ENCODE results near the gene FANCC. TPM values are rescaled to one million over a fixed set of nuclear protein-coding genes. Genes with fewer than 3 reads are reported as not detected.

The FANCC gene
- total and polyA plus RNA-seq, 2 donors (not counting 1 experiment from before 2014, with no cell fraction given) = 8.9 to 9.0 TPM

DNA sequence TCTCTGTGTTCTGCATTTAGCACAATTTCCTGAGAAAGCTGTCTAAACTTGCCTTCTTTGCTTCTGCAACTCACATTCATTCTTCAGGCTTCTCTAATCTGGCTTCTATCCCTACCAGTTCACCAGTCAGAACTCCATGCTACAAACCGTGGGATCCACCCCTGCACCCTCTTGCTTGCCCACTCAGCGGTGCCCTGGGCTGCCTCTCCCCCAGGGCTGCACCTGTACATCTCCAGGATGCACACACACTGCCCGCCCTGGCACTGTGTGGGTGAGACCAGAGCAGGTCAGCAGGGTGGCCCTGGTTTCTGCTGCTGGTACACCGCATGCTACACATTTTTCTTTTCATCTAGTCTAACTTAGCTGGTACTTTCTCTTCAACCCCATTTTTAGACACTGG lies 127.1 kb downstream of the FANCC start:
- Histone ChIP-seq H3K9me3 (ENCODE audit: control insufficient read depth, insufficient read depth, low read depth, low read length) (no peaks in the 10 kb centered on the region), H3K36me3 (ENCODE audit: control insufficient read depth, insufficient read depth, low read length) (no peaks in the 10 kb centered on the region), H2AFZ (ENCODE audit: low read length) (no peak overlapping the region), H3K4me3 (replicated peaks in 1 of 4; ENCODE audit: control extremely low read depth in 1 of 4, insufficient read depth in 1 of 4, low read depth in 3 of 4, low read length in 4 of 4) (no peak overlapping the region), H3K4me2 (ENCODE audit: extremely low read depth, insufficient read depth, low read length) (no peak overlapping the region), H3K4me1 (ENCODE audit: control insufficient read depth, extremely low read depth, insufficient read depth, low read length) (peaks cover 6% of the 10 kb centered on the region), H3K27me3 (ENCODE audit: control insufficient read depth, insufficient read depth, low read length) (no peaks in the 10 kb centered on the region), H3K27ac (ENCODE audit: insufficient read depth, low read length) (no peak overlapping the region), H3K9ac (ENCODE audit: insufficient read depth, low read length) (no peak overlapping the region), H4K20me1 (ENCODE audit: control insufficient read depth, extremely low read depth, insufficient read depth, low read length) (no peaks in the 10 kb centered on the region), H3K79me2 (ENCODE audit: control insufficient read depth, insufficient read depth, low read length) (no peaks in the 10 kb centered on the region)
- TF ChIP-seq, protein P1, sequence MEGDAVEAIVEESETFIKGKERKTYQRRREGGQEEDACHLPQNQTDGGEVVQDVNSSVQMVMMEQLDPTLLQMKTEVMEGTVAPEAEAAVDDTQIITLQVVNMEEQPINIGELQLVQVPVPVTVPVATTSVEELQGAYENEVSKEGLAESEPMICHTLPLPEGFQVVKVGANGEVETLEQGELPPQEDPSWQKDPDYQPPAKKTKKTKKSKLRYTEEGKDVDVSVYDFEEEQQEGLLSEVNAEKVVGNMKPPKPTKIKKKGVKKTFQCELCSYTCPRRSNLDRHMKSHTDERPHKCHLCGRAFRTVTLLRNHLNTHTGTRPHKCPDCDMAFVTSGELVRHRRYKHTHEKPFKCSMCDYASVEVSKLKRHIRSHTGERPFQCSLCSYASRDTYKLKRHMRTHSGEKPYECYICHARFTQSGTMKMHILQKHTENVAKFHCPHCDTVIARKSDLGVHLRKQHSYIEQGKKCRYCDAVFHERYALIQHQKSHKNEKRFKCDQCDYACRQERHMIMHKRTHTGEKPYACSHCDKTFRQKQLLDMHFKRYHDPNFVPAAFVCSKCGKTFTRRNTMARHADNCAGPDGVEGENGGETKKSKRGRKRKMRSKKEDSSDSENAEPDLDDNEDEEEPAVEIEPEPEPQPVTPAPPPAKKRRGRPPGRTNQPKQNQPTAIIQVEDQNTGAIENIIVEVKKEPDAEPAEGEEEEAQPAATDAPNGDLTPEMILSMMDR (conservative IDR thresholded peaks at IDR 0.05 in 1 of 2, IDR thresholded peaks at IDR 0.05 in 1 of 2; ENCODE audit: low read depth in 1 of 2, low read length in 2 of 2) = no peak
- no peak for TF ChIP-seq EZH2 (IDR thresholded peaks at IDR 0.05; ENCODE audit: low read length, missing control alignments)
- no peak for DNase-seq (ENCODE audit: low read depth in 2 of 2)

DNA sequence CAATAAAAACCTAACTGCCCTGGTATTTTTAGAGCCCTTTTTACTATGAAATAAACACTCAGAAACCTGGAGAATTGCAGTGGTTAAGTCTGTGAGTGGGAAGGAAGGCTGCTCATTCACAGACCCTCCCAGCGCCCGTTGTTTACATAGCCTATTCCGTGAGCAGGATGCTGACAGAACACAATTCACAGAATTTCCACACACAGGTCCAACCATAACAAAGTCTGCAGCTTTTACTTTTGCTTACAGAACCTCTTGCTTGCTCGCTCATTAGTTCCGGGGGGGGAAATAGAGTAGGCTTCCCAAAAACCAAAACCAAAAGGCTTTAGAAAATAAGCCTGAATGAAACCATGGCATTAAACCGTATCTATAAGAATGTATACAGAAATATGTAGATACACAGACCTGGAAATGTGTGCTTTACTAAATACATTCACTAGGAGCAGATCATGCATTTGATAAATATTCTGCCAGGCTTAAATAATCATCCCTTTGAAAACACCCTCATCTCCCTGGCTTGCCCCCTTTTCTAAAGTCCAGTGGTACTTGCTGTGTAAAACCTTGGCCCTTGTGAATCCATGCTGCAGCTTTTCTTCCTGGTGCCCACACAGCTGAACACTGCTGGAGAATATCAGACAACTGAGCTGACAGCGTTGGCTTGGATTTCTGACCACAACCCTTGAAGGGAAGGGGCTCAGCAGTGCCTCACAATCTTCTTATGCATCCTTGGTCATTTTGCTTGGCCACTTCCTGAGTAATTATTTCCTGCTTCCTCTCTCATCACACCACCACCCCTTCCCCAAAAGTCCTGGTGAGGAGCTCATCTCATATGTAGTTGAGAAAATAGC lies 128.0 kb downstream of the FANCC start:
- Histone ChIP-seq H3K9me3 (ENCODE audit: control insufficient read depth, insufficient read depth, low read depth, low read length) (no peaks in the 10 kb centered on the region), H3K4me1 (ENCODE audit: control insufficient read depth, extremely low read depth, insufficient read depth, low read length) (peaks cover 6% of the 10 kb centered on the region), H3K4me2 (ENCODE audit: extremely low read depth, insufficient read depth, low read length) (peak overlapping the region; percentile 78), H2AFZ (ENCODE audit: low read length) (peak overlapping the region; percentile 50), H4K20me1 (ENCODE audit: control insufficient read depth, extremely low read depth, insufficient read depth, low read length) (no peaks in the 10 kb centered on the region), H3K27me3 (ENCODE audit: control insufficient read depth, insufficient read depth, low read length) (no peaks in the 10 kb centered on the region), H3K36me3 (ENCODE audit: control insufficient read depth, insufficient read depth, low read length) (no peaks in the 10 kb centered on the region), H3K9ac (ENCODE audit: insufficient read depth, low read length) (no peak overlapping the region), H3K4me3 (replicated peaks in 1 of 4; ENCODE audit: control extremely low read depth in 1 of 4, insufficient read depth in 1 of 4, low read depth in 3 of 4, low read length in 4 of 4) (peak overlapping the region; percentile 2 to 19 (median 14)), H3K27ac (ENCODE audit: insufficient read depth, low read length) (no peak overlapping the region), H3K79me2 (ENCODE audit: control insufficient read depth, insufficient read depth, low read length) (no peaks in the 10 kb centered on the region)
- DNase-seq (ENCODE audit: low read depth in 2 of 2) = peak; percentile 86 to 88
- TF ChIP-seq EZH2 (IDR thresholded peaks at IDR 0.05; ENCODE audit: low read length, missing control alignments) = no peak
- TF ChIP-seq, protein P1 (conservative IDR thresholded peaks at IDR 0.05 in 1 of 2, IDR thresholded peaks at IDR 0.05 in 1 of 2; ENCODE audit: low read depth in 1 of 2, low read length in 2 of 2) = no peak

DNA sequence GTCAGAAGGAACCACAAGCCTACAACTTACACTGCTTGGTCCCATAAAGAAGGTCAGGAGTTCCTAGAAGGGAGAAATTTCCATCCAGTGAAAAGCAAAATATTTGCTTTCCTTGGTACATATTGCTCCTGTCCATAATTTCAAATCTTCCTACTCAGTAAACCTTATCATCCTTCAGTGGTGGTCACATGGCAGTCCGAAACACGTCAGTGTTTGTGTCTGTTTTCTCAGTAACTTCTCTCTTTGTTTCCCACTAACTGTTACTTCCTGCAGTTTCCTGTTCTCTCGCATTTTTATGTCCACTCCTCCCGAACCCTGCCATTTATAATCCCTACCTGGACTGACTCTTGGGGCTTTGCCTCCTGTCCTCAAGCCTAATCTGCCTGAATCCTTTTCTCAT lies 129.1 kb downstream of the FANCC start:
- no peaks in the 10 kb centered on the region for H3K27me3 ChIP-seq (ENCODE audit: control insufficient read depth, insufficient read depth, low read length)
- no peaks in the 10 kb centered on the region for H3K79me2 ChIP-seq (ENCODE audit: control insufficient read depth, insufficient read depth, low read length)
- H3K27ac ChIP-seq (ENCODE audit: insufficient read depth, low read length) = no peak overlapping the region
- DNase-seq (ENCODE audit: low read depth in 2 of 2) = no peak
- H3K4me3 ChIP-seq (replicated peaks in 1 of 4; ENCODE audit: control extremely low read depth in 1 of 4, insufficient read depth in 1 of 4, low read depth in 3 of 4, low read length in 4 of 4) = no peak overlapping the region
- H2AFZ ChIP-seq (ENCODE audit: low read length) = no peak overlapping the region
- TF ChIP-seq, protein P1 (conservative IDR thresholded peaks at IDR 0.05 in 1 of 2, IDR thresholded peaks at IDR 0.05 in 1 of 2; ENCODE audit: low read depth in 1 of 2, low read length in 2 of 2) = no peak
- TF ChIP-seq EZH2 (IDR thresholded peaks at IDR 0.05; ENCODE audit: low read length, missing control alignments) = no peak
- no peaks in the 10 kb centered on the region for H4K20me1 ChIP-seq (ENCODE audit: control insufficient read depth, extremely low read depth, insufficient read depth, low read length)
- H3K4me2 ChIP-seq (ENCODE audit: extremely low read depth, insufficient read depth, low read length) = no peak overlapping the region
- no peaks in the 10 kb centered on the region for H3K36me3 ChIP-seq (ENCODE audit: control insufficient read depth, insufficient read depth, low read length)
- H3K4me1 ChIP-seq (ENCODE audit: control insufficient read depth, extremely low read depth, insufficient read depth, low read length) = peaks cover 6% of the 10 kb centered on the region
- no peaks in the 10 kb centered on the region for H3K9me3 ChIP-seq (ENCODE audit: control insufficient read depth, insufficient read depth, low read depth, low read length)
- no peak overlapping the region for H3K9ac ChIP-seq (ENCODE audit: insufficient read depth, low read length)
